Left lung (tissue), 10 donors: Measurements from ENCODE around the gene ESR1. TPM values are rescaled to one million over a fixed set of nuclear protein-coding genes. Genes with fewer than 3 reads are reported as not detected.

ENCODE experiments used
- ATAC-seq: fragments of 200-7000 bp; cut with Tn5 transposase; one replicate; pipeline ENCODE4 v1.9.1; 2020; ENCODE audit warnings: moderate library complexity
- DNase-seq, 4 donors: peaks; one replicate each; pipeline ENCODE4 v3.0.0-alpha.2; 2013 to 2020
- H3K27ac ChIP-seq, 2 donors: fragments of 200-600 bp; sonication (generic) in 1 of 2; one replicate each; pipeline versions ENCODE4 v1.5.0 to v1.8.0; 2020 to 2021
- H3K27me3 ChIP-seq, 2 donors: fragments of 200-600 bp; sonication (generic) in 1 of 2; one replicate each; pipeline versions ENCODE4 v1.5.0 to v1.8.0; 2020 to 2021
- H3K36me3 ChIP-seq, 2 donors: fragments of 200-600 bp; sonication (generic) in 1 of 2; one replicate each; pipeline versions ENCODE4 v1.5.0 to v1.8.0; 2020 to 2021
- H3K4me1 ChIP-seq, 2 donors: fragments of 200-600 bp; one replicate each; pipeline ENCODE4 v1.8.0; 2021
- H3K4me3 ChIP-seq, 2 donors: fragments of 200-600 bp; sonication (generic) in 1 of 2; one replicate each; pipeline versions ENCODE4 v1.5.0 to v1.8.0; 2020 to 2021; ENCODE audit warnings: mild to moderate bottlenecking in 1 of 2
- H3K9me3 ChIP-seq, 2 donors: fragments of 200-600 bp; sonication (generic) in 1 of 2; one replicate each; pipeline versions ENCODE4 v1.5.0 to v1.8.0; 2020 to 2021
- CTCF ChIP-seq, 2 donors: fragments of 200-600 bp; sonication (generic) in 1 of 2; IDR thresholded peaks; one replicate each; pipeline versions ENCODE4 v1.5.0 to v1.8.0; 2021; ENCODE audit warnings: antibody characterized with exemption in 2 of 2
- intact Hi-C, 2 donors: fragments of 100-400 bp; cut with DNase I; formaldehyde crosslinking; loops; one replicate each; pipeline versions ENCODE4 v1.11.2 to v1.14.2; 2022
- polyA plus RNA-seq, 6 donors: library from polyadenylated mRNA; unstranded; fragments of 120-200 nt; gene quantifications; one replicate each; pipeline ENCODE4 v1.2.1, GENCODE V29; 2013; ENCODE audit not compliant: insufficient read length in 6 of 6
- total RNA-seq, 2 donors: library from RNA; stranded (reverse); fragmentation: NEBNext Ultra II Directional; extraction: Animal tissue kit (Norgen Biotek cat#: 25700); gene quantifications; one replicate each; pipeline ENCODE4 v1.2.1, GENCODE V29; 2021
- donor health status: DM: no; HTN: yes; CAD: no.
- donor health status: DM: no; HTN: no; CAD: no.

ESR1 gene
- total and polyA plus RNA-seq, 8 donors = 0.91 to 2.7 (median 1.7) TPM

GRCh38 chr6:152046118-152046517 lies 238.6 kb downstream of the ESR1 start:
- TF ChIP-seq CTCF (IDR thresholded peaks at IDR 0.05) = no peak
- ATAC-seq = no peak
- no peak overlapping the region for H3K27ac ChIP-seq

GRCh38 chr6:152048921-152049320 lies 241.4 kb downstream of the ESR1 start:
- no peaks in the 10 kb centered on the region for H3K4me1 ChIP-seq
- intact Hi-C loops = no loop called here
- no peak for TF ChIP-seq CTCF (IDR thresholded peaks at IDR 0.05)
- H3K36me3 ChIP-seq = no peaks in the 10 kb centered on the region
- no peaks in the 10 kb centered on the region for H3K27me3 ChIP-seq
- H3K27ac ChIP-seq = no peak overlapping the region
- ATAC-seq = no peak
- DNase-seq = no peak
- no peaks in the 10 kb centered on the region for H3K9me3 ChIP-seq
- H3K4me3 ChIP-seq = no peak overlapping the region

More at GRCh38 chr6:152046118-152046517, 238.6 kb downstream of the ESR1 start:
- DNase-seq = no peak
- no peak overlapping the region for H3K4me3 ChIP-seq
- H3K9me3 ChIP-seq = peaks cover 0 to 7% of the 10 kb centered on the region in 2 donors
- H3K4me1 ChIP-seq = no peaks in the 10 kb centered on the region
- H3K27me3 ChIP-seq = no peaks in the 10 kb centered on the region
- H3K36me3 ChIP-seq = no peaks in the 10 kb centered on the region
- intact Hi-C loops = no loop called here

- no peaks in the 10 kb centered on the region for H3K4me1 ChIP-seq
- no peak overlapping the region for H3K27ac ChIP-seq
- intact Hi-C loops = no loop called here
- H3K27me3 ChIP-seq = no peaks in the 10 kb centered on the region
- no peaks in the 10 kb centered on the region for H3K9me3 ChIP-seq
- H3K4me3 ChIP-seq = no peak overlapping the region
- DNase-seq (no peak), ATAC-seq (no peak)
- no peak for TF ChIP-seq CTCF (IDR thresholded peaks at IDR 0.05)
- no peaks in the 10 kb centered on the region for H3K36me3 ChIP-seq
These were observed 242.0 kb downstream of the ESR1 start for GRCh38 chr6:152049502-152049901.

- no peak for TF ChIP-seq CTCF (IDR thresholded peaks at IDR 0.05)
- Histone ChIP-seq H3K4me3 (no peak overlapping the region), H3K27ac (no peak overlapping the region), H3K4me1 (no peaks in the 10 kb centered on the region), H3K9me3 (no peaks in the 10 kb centered on the region), H3K36me3 (no peaks in the 10 kb centered on the region), H3K27me3 (no peaks in the 10 kb centered on the region)
- ATAC-seq = no peak
- intact Hi-C loops = no loop called here
- no peak for DNase-seq
These were observed 243.1 kb downstream of the ESR1 start for GRCh38 chr6:152050451-152051195.

- Histone ChIP-seq H3K4me1 (no peaks in the 10 kb centered on the region), H3K27ac (no peak overlapping the region), H3K4me3 (no peak overlapping the region), H3K27me3 (no peaks in the 10 kb centered on the region), H3K9me3 (no peaks in the 10 kb centered on the region), H3K36me3 (no peaks in the 10 kb centered on the region)
- intact Hi-C loops = no loop called here
- ATAC-seq = no peak
- no peak for TF ChIP-seq CTCF (IDR thresholded peaks at IDR 0.05)
- no peak for DNase-seq
These were observed 244.6 kb downstream of the ESR1 start for GRCh38 chr6:152052061-152052460.
